Ovary (tissue), 9 donors: ENCODE measurements around the gene OR4D2. TPM values are rescaled to one million over a fixed set of nuclear protein-coding genes. Genes with fewer than 3 reads are reported as not detected.

ENCODE experiments used
- DNase-seq, 5 donors: peaks; one replicate each; pipeline ENCODE4 v3.0.0-alpha.2; 2019 to 2020
- H3K27ac ChIP-seq, 2 donors: fragments of 200-600 bp; one replicate each; pipeline versions ENCODE4 v1.5.1 to v1.8.0; 2019 to 2022
- H3K27me3 ChIP-seq: fragments of 200-600 bp; one replicate; pipeline ENCODE4 v1.8.0; 2022
- H3K36me3 ChIP-seq: fragments of 200-600 bp; sonication (generic); one replicate; pipeline ENCODE4 v1.5.1; 2019
- H3K4me1 ChIP-seq: one replicate; pipeline ENCODE4 v1.8.1; 2013; ENCODE audit warnings: mild to moderate bottlenecking, moderate library complexity; ENCODE audit not compliant: insufficient read depth
- H3K4me3 ChIP-seq: fragments of 200-600 bp; sonication (generic); one replicate; pipeline ENCODE4 v1.5.1; 2017
- H3K9me3 ChIP-seq, 2 donors: fragments of 200-600 bp in 1 of 2; sonication (generic) in 1 of 2; one replicate each; pipeline versions ENCODE4 v1.5.1 to v1.8.1; 2013 to 2019; ENCODE audit warnings: mild to moderate bottlenecking in 1 of 2, moderate library complexity in 1 of 2
- EP300 ChIP-seq: sonication (generic); formaldehyde crosslinking; IDR thresholded peaks from one replicate; pipeline ENCODE4 v1.6.1; 2017; ENCODE audit warnings: antibody characterized with exemption
- POLR2A ChIP-seq: fragments of 450-650 bp; IDR thresholded peaks from one replicate; pipeline ENCODE4 v1.6.1; 2017; ENCODE audit warnings: antibody characterized with exemption, mild to moderate bottlenecking, moderate library complexity
- WGBS, 3 donors: extraction: QIAGEN DNeasy Blood & Tissue Kit in 1 of 3; methylation state at CpG; one replicate each; pipeline versions ENCODE4 v1.1.5 to v1.1.7; 2013 to 2017; 5-methylcytosine and 5-hydroxymethylcytosine counted together
- intact Hi-C, 4 donors: fragments of 100-400 bp; cut with DNase I; formaldehyde crosslinking; loops; one replicate each; pipeline versions ENCODE4 v1.11.0 to v1.15.1; 2022 to 2023
- polyA plus RNA-seq, 2 donors: library from polyadenylated mRNA; stranded (reverse); fragments of 200-250 nt in 1 of 2; fragments of 350-450 nt in 1 of 2; fragmentation: Illumina TruSeq in 1 of 2; extraction: RNeasy Lipid Tissue Mini Kit (QIAGEN cat#74804) in 1 of 2; gene quantifications; one replicate each; pipeline ENCODE4 v1.2.3, GENCODE V29; 2013 to 2014
- total RNA-seq, 7 donors: library from RNA; depleted of rRNA in 2 of 7; stranded (reverse); fragments of >200 nt in 2 of 7; fragmentation: NEBNext Ultra II Directional in 3 of 7; extraction: Animal tissue kit (Norgen Biotek cat#: 25700) in 3 of 7; gene quantifications; one replicate each; pipeline versions ENCODE4 v1.1.0 to v1.2.4, GENCODE V29; 2016 to 2023
- TF ChIP-seq, protein P1 (sequence below), 3 donors: fragments of 450-650 bp in 2 of 3; fragments of 200-600 bp in 1 of 3; IDR thresholded peaks; one replicate each; pipeline versions ENCODE4 v1.5.1 to v1.8.0; 2016 to 2022; ENCODE audit warnings: antibody characterized with exemption in 3 of 3, mild to moderate bottlenecking in 1 of 3
- donor health status: DM: no; HTN: no; CAD: no; lungs with moderate emphysema.
- donor health status: DM: no; HTN: no; CAD: no.
- donor health status: Bipolar disorder and iron deficiency.
- donor health status: DM: yes; HTN: yes; CAD: no.
- donor health status: DM: no; HTN: no; CAD: no.
- donor health status: DM: yes; HTN: yes; CAD: no.

Gene OR4D2
- total and polyA plus RNA-seq, 9 donors, result not detected

DNA sequence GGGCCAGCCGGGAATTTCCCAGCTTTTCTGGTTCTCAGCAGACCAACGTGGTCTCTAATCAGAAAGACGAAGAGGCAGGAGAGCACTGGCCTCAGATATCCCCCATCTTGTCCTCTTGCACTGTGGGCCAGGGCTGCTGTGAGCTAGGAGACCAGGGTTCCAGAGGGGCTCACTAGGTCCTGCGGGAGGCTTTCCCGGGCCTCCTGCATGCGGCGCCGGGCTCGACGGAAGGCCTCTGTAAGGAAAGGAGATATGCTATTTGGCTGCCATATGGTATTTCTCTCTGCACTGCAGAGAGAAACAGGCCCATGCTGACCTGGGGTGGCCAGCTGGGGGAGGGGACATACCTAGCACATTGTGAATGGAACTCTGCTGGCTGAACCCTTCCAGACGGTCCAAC is 39.2 kb downstream of the OR4D2 start:
- no peak for DNase-seq
- Histone ChIP-seq H3K27me3 (no peaks in the 10 kb centered on the region), H3K27ac (no peak overlapping the region), H3K4me3 (no peak overlapping the region), H3K36me3 (no peaks in the 10 kb centered on the region), H3K9me3 (no peaks in the 10 kb centered on the region), H3K4me1 (no peaks in the 10 kb centered on the region)
- 83 to 91% (median 85%) methylated on average over 11 of the region's 11 CpGs for WGBS, 3 donors
- TF ChIP-seq, protein P1, sequence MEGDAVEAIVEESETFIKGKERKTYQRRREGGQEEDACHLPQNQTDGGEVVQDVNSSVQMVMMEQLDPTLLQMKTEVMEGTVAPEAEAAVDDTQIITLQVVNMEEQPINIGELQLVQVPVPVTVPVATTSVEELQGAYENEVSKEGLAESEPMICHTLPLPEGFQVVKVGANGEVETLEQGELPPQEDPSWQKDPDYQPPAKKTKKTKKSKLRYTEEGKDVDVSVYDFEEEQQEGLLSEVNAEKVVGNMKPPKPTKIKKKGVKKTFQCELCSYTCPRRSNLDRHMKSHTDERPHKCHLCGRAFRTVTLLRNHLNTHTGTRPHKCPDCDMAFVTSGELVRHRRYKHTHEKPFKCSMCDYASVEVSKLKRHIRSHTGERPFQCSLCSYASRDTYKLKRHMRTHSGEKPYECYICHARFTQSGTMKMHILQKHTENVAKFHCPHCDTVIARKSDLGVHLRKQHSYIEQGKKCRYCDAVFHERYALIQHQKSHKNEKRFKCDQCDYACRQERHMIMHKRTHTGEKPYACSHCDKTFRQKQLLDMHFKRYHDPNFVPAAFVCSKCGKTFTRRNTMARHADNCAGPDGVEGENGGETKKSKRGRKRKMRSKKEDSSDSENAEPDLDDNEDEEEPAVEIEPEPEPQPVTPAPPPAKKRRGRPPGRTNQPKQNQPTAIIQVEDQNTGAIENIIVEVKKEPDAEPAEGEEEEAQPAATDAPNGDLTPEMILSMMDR (IDR thresholded peaks at IDR 0.05), result no peak
- TF ChIP-seq POLR2A (no peak), EP300 (no peak)
- intact Hi-C loops, result no loop called here

GRCh38 chr17:58207451-58207850 is 40.7 kb downstream of the OR4D2 start:
- no peaks in the 10 kb centered on the region for H3K9me3 ChIP-seq
- no peak overlapping the region for H3K4me3 ChIP-seq
- 69 to 76% (median 72%) methylated on average over 3 of the region's 3 CpGs for WGBS, 3 donors
- H3K27ac ChIP-seq, result no peak overlapping the region
- H3K27me3 ChIP-seq, result no peaks in the 10 kb centered on the region
- H3K4me1 ChIP-seq, result no peaks in the 10 kb centered on the region
- DNase-seq, result no peak
- no peaks in the 10 kb centered on the region for H3K36me3 ChIP-seq
- intact Hi-C loops, result no loop called here
- TF ChIP-seq, protein P1 (IDR thresholded peaks at IDR 0.05), result no peak
- TF ChIP-seq EP300, result no peak
- no peak for TF ChIP-seq POLR2A

GRCh38 chr17:58208344-58208743 is 41.6 kb downstream of the OR4D2 start:
- Histone ChIP-seq H3K4me1 (no peaks in the 10 kb centered on the region), H3K9me3 (no peaks in the 10 kb centered on the region), H3K4me3 (no peak overlapping the region), H3K27ac (no peak overlapping the region), H3K27me3 (no peaks in the 10 kb centered on the region), H3K36me3 (no peaks in the 10 kb centered on the region)
- DNase-seq, result no peak
- TF ChIP-seq EP300 (no peak), POLR2A (no peak)
- TF ChIP-seq, protein P1 (IDR thresholded peaks at IDR 0.05), result no peak
- intact Hi-C loops, result no loop called here
- 92 to 96% (median 94%) methylated on average over 5 of the region's 5 CpGs for WGBS, 3 donors

- Histone ChIP-seq H3K4me3 (no peak overlapping the region), H3K27ac (no peak overlapping the region), H3K36me3 (no peaks in the 10 kb centered on the region), H3K4me1 (no peaks in the 10 kb centered on the region), H3K9me3 (no peaks in the 10 kb centered on the region), H3K27me3 (no peaks in the 10 kb centered on the region)
- WGBS, 3 donors, result 79 to 85% (median 82%) methylated on average over 5 of the region's 5 CpGs
- DNase-seq, result no peak
- intact Hi-C loops, result no loop called here
- TF ChIP-seq, protein P1 (IDR thresholded peaks at IDR 0.05), result no peak
- no peak for TF ChIP-seq POLR2A
- TF ChIP-seq EP300, result no peak
Observed at GRCh38 chr17:58210922-58211321, 44.1 kb downstream of the OR4D2 start.

DNA sequence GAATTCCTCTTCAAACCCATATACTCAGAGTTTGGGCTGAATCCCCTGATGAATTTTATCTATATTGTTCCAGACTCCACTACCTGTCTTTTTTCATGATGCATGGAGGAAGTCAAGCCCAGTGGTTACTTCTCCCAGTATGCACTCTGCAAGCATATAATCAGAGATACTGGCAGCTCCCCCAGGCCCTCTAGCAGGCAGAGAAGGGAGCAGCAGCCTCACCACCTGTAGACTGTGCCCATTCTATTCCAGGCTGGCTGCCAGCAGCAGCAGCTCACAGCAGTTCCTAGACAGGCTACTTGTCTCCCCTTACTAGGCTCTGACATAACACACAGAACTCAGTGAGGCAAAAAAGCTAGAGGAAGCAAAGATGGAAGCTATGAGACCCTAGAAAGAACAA is 48.9 kb downstream of the OR4D2 start:
- intact Hi-C loops, result no loop called here
- H3K27me3 ChIP-seq, result no peaks in the 10 kb centered on the region
- no peak overlapping the region for H3K4me3 ChIP-seq
- DNase-seq, result no peak
- no peaks in the 10 kb centered on the region for H3K4me1 ChIP-seq
- no peaks in the 10 kb centered on the region for H3K36me3 ChIP-seq
- H3K27ac ChIP-seq, result no peak overlapping the region
- H3K9me3 ChIP-seq, result no peaks in the 10 kb centered on the region
- TF ChIP-seq EP300 (no peak), POLR2A (no peak)
- TF ChIP-seq, protein P1 (IDR thresholded peaks at IDR 0.05), result no peak
